HG02885 (cell line): Measurements from ENCODE around the gene SPARC.

Experiments
- ATAC-seq: cut with Tn5 transposase; IDR thresholded peaks from one replicate; pipeline ENCODE4 v1.9.1; 2021; ENCODE audit warnings: mild to moderate bottlenecking; ENCODE audit not compliant: unreplicated experiment, poor library complexity

The SPARC gene

GRCh38 chr5:151631941-151632340 is 54.8 kb downstream of the SPARC start:
- ATAC-seq = no peak

GRCh38 chr5:151630088-151630487 is 56.6 kb downstream of the SPARC start:
- no peak for ATAC-seq

DNA sequence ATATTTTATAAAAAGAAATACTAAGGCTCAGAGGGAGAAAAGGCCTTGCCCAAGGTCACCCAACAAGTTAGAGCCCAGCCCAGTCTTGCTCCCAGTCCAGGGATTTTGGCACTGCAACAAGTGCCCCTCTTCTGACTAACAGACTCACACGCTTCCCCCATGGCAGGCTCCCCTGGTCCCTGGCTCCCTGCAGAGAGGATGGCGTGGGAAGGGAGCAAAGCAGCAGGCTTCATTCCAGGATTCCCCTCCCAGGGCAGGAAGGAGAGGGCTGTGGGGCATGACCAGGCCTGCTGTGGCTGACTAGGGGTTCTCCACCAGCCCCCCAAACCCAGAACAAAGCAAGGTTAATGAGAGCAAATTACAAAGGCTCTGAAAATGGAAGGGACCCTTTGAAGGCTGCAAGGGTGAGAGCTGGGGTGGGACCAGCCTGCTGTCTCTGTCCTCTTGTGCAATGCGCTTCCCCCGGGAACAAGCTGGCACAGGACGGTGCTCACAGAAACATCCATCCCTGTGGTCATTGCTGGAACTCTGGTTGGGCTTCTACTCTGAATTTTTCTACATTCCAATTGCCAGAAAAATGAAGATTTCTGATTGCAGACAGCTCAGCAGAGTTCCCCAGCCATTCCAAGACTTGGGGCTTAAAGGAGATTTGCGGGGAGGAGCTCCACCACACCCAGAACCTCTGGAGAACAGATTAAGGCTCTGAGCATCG is 58.4 kb downstream of the SPARC start:
- no peak for ATAC-seq

- ATAC-seq = no peak
Measured at GRCh38 chr5:151627650-151628049, 59.1 kb downstream of the SPARC start.

DNA sequence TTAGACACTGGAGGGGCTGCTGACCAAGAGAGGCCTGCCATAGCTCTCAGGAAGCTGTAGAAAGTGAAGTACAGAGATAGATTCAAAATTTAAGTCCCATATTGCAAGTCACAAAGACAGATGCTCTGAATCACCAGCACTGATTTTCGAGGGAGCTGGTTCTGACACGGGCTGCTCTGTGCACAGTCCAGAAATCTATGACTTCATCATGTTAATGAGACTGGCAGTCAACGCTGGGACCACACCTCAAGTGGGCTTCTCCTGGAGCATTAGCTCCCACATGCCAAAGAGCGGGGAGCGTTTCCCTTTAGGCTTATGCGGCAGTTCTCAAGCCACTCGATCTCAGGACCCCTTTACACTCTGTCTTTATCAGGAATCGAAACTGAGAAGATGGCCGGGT is 61.4 kb downstream of the SPARC start:
- no peak for ATAC-seq

DNA sequence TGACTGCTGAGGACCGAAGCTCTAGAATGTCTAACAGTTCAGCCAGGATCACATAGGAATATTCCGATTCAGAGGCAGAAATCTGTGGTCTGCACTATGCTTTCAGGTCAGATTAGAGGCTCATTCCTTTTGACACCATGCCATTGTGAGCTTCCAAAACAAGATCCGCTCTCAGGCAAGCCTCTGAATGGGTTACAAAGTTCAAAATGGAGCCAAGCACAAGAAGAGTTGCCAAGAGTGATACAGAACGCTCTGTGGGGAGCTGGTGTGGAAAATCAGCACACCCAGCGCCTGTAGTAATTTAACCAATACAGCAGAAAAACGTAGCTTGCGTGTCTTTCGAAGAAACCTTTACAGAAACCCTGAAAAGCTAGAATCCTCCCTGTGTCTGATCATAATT is 62.2 kb downstream of the SPARC start:
- no peak for ATAC-seq

DNA sequence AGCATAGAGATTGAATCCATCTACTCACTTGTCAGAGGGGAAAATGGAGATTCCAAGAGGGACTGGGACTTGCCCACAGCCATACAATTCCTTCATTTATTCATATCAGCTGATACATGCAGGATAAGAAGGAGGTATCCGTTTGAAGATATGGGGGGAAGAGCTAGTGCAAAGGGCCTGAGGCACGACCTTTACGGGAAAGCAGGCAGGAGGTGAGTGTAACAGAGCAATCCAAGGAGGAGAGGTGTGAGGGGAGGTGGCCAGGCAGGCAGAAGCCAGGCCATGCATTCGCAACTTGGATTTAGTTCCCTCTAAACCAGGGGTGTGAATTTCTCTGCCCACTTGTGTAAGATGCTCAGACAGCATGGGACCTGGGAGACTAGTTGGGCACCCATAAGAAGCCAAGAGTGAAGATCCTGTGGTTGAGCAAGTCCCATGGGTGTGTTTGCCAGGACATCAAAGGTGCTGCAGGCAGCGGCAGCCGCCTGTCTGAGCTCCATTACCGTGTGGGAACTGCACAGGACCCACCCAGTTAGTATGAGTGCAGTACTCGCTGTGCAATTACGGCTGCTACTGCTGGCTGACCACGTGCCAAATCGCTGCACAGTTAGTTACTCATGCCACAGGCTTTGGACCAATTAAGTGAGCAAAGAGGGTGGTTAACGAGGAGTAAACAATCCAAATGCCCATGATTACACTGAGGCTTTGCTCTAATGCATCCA is 64.2 kb downstream of the SPARC start:
- no peak for ATAC-seq

DNA sequence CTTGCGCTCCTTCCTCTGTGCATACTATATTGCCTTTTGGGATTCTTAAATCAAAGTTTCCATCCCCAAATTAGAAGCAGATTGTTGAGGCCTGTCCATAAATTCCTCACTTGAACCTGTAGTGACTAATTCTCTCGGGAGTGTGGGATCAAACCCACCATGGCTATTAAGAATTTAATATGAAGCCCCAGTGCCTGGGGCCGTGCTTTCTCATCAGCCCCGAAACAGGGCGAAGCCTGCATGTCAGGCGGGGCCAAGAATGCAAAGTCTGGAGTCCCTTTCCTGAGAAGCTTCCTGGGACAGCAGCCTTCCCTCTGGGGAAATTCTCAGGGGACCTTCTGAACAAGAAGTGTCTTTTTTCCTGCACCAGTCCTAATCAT is 66.3 kb downstream of the SPARC start:
- no peak for ATAC-seq

- no peak for ATAC-seq
Measured at GRCh38 chr5:151619812-151620460, 66.8 kb downstream of the SPARC start.

GRCh38 chr5:151618907-151619306 is 67.8 kb downstream of the SPARC start:
- no peak for ATAC-seq

DNA sequence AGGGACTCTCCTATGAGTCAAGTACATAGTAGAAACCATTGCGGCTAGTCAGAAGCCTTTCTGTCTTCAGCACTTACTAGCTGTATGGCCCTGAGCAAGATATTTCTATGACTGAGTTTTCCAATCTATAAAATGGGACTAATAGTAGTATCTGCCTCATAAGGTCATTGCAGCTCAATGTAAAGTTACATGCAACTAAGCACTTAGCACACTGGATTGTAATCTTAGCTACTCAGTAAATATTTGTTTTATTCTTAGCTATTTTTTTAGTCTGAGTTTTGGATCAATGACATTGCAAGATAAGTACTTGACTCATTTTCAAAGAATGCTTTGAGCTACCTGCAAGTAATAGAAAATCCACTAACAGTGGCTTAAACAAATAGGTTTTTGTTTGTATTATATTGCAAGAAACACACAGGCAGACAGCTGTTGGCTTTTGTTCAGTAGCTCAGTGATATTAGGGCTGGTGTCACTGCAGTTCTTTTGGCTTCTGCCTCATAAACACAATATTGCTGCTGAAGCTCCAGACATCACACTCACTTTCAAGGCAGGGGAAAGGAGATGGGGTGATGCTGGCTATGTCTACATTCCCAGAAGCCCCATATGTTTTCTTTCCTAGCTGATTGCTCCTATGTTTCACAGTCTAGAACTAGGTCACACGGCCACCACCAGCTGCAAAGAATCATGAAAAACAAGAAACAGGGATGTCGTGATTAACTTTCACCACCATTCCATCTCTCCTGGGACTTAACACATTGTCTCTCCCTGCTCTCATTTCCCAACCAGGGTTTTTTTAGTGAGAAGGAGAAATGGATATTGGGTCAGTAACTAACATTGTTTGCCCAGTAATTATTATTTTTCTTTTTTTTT is 68.6 kb downstream of the SPARC start:
- no peak for ATAC-seq

DNA sequence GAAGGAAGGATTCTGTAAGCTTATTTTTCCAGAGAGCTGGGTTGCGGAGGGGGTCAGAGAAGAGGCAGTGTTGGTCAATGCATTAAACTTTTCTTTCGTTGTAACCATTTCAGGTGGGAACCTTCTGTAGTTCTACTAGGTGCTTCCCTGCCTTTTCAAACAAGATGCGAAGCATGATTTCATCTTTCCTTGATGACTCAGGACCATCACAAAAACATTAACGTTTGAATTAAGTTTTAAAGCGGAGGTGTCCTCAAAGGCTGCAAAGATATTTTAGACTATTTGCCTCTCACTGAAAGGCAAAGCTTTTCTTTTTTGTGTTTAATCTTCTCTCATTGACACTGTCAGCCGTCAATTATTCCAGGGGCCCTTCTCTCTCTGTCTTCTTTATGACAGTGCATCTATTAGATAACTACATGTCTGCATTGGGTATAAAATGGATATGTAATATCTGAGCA is 69.3 kb downstream of the SPARC start:
- no peak for ATAC-seq

DNA sequence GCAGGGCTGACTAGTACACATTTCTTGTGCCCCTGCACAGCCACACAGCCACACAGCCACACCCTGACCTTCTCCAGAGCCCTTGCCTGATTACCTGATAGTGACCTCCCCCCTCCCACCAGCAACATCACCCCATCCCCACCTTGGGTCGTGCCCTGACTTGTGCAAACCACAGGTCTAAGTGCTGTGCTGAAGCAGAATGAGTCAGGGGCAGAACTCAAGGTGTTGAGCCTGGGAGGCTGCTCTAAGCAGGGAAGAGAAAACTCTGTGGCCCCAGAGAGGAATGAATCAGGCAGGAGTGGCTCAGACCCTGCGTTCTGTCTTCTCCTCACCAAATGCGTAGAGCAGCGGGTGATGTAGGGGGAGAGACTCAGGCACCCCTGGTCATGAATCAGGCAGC is 71.3 kb downstream of the SPARC start:
- ATAC-seq = no peak

- ATAC-seq = no peak
Measured at GRCh38 chr5:151614565-151614964, 72.2 kb downstream of the SPARC start.

DNA sequence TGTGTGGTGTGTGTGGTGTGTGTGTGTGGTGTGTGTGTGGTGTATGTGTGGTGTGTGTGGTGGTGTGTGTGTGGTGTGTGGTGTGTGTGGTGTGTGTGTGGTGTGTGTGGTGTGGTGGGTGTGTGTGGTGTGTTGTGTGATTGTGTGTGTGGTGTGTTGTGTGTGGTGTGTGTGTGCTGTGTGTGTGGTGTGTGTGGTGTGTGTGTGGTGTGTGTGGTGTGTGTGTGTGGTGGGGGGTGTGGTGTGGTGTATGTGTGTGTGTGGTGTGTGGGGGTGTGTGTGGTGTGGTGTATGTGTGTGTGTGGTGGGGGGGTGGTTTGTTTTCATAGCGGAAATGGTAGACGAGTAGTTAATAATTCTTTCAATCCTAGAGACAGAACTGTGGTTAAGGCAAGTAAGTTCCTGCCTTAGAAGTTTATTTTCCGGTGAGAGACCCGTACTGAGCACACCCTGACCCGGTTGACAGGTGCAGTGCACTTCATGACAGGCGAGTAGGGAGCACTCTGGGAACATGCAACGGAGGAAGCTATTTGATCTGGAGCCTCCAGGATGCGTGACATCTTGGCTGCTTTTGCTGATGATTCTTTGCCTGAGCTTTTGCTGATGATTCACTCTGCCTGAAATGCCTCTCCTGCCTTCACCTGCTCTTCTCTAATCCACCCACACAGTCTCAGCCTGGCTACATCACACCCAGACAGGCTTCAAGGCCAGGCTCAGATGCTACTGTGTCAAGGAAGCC is 73.9 kb downstream of the SPARC start:
- peak; percentile 77 for ATAC-seq

GRCh38 chr5:151611127-151611775 is 75.5 kb downstream of the SPARC start:
- ATAC-seq = no peak
